Chondrocyte (in vitro differentiated cells): ENCODE data around the gene ACOT13. TPM values are rescaled to one million over a fixed set of nuclear protein-coding genes. Genes with fewer than 3 reads are reported as not detected.
A peak's percentile ranks its signal among the peaks of the same experiment; 100 is the strongest.
"Not testable (repeated sequence)": the region's sequence is repeated elsewhere in the genome, so short reads cannot be mapped to it uniquely, and the experiment has no call there.

Source experiments
- DNase-seq: peaks from one replicate; pipeline ENCODE4 v3.0.0; 2021; ENCODE audit warnings: mixed read lengths, low spot score
- H3K27ac Mint-ChIP-seq: one replicate; pipeline ENCODE4 v1.8.0; 2021; ENCODE audit warnings: mild to moderate bottlenecking, moderate library complexity, mixed read lengths; ENCODE audit not compliant: unreplicated experiment
- H3K27me3 Mint-ChIP-seq: 2 replicates; pipeline ENCODE4 v1.8.0; 2021; ENCODE audit warnings: low read depth, mixed read lengths
- H3K36me3 Mint-ChIP-seq: 2 replicates; pipeline ENCODE4 v1.8.0; 2021; ENCODE audit warnings: low read depth, mixed read lengths
- H3K4me1 Mint-ChIP-seq: 2 replicates; pipeline ENCODE4 v1.8.0; 2021; ENCODE audit warnings: low read depth, mild to moderate bottlenecking, mixed read lengths
- H3K4me3 Mint-ChIP-seq: one replicate; pipeline ENCODE4 v1.8.0; 2021; ENCODE audit warnings: mild to moderate bottlenecking, moderate library complexity, mixed read lengths; ENCODE audit not compliant: unreplicated experiment
- H3K9me3 Mint-ChIP-seq: 2 replicates; pipeline ENCODE4 v1.8.0; 2021; ENCODE audit warnings: low read depth, mixed read lengths
- total RNA-seq: library from RNA; stranded (reverse); gene quantifications from 3 replicates; pipeline ENCODE4 v1.2.1, GENCODE V29; 2021
- TF ChIP-seq, protein P1 (sequence below): fragments of 200-600 bp; sonication (generic); IDR thresholded peaks from 2 replicates; pipeline ENCODE4 v1.5.0; 2021; ENCODE audit warnings: antibody characterized with exemption, mild to moderate bottlenecking, moderate library complexity

Gene ACOT13
- total RNA-seq, 1 donor from 2014 or later = 28.4 TPM

GRCh38 chr6:24692003-24692402, 25.1 kb downstream of the ACOT13 start:
- DNase-seq = no peak
- TF ChIP-seq, protein P1, sequence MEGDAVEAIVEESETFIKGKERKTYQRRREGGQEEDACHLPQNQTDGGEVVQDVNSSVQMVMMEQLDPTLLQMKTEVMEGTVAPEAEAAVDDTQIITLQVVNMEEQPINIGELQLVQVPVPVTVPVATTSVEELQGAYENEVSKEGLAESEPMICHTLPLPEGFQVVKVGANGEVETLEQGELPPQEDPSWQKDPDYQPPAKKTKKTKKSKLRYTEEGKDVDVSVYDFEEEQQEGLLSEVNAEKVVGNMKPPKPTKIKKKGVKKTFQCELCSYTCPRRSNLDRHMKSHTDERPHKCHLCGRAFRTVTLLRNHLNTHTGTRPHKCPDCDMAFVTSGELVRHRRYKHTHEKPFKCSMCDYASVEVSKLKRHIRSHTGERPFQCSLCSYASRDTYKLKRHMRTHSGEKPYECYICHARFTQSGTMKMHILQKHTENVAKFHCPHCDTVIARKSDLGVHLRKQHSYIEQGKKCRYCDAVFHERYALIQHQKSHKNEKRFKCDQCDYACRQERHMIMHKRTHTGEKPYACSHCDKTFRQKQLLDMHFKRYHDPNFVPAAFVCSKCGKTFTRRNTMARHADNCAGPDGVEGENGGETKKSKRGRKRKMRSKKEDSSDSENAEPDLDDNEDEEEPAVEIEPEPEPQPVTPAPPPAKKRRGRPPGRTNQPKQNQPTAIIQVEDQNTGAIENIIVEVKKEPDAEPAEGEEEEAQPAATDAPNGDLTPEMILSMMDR = no peak
- no peaks in the 10 kb centered on the region for H3K27me3 Mint-ChIP-seq
- no peaks in the 10 kb centered on the region for H3K9me3 Mint-ChIP-seq
- H3K27ac Mint-ChIP-seq = no peak overlapping the region
- H3K36me3 Mint-ChIP-seq = peaks cover 3% of the 10 kb centered on the region
- H3K4me1 Mint-ChIP-seq = peaks cover 7% of the 10 kb centered on the region
- H3K4me3 Mint-ChIP-seq = no peak overlapping the region

GRCh38 chr6:24692415-24692814, 25.5 kb downstream of the ACOT13 start:
- H3K4me3 Mint-ChIP-seq = no peak overlapping the region
- H3K27ac Mint-ChIP-seq = no peak overlapping the region
- peaks cover under 1% of the 10 kb centered on the region for H3K36me3 Mint-ChIP-seq
- TF ChIP-seq, protein P1 = no peak
- H3K4me1 Mint-ChIP-seq = peaks cover 7% of the 10 kb centered on the region
- no peak for DNase-seq
- H3K9me3 Mint-ChIP-seq = no peaks in the 10 kb centered on the region
- H3K27me3 Mint-ChIP-seq = no peaks in the 10 kb centered on the region

DNA sequence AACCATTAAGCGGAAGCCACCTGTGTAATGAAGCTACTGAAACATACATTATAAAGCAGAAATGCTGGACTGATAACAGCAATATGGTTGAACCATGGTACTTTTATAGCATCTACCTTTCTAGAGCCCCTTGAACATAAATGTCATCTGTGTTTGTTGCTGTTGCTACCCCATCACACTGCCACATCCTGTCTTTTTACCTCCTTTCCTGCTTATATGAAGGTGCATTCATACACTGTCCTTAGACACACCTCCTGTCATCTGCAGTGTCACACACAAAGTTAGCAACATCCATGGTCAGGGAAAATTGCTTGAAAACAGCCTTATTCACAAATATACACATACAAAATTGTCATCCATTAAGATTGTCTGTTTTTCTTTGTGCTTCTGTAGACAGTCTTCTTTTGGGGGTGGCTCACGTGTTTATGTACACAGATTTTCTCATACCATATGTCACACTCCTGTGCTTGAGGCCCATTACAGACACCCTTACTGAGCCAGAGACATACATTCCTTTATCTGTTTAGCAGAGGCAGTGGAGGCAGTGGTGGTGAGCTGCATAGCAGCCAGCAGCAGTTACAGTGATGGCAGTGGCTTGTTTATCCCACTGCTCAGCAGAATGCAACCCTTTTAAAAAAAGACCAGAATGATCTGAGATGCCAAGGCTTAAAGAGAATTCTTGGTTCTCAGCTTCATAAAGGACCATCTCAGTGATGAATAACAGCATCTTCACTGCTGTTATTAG, 26.1 kb downstream of the ACOT13 start:
- Mint-ChIP-seq H3K9me3 (no peaks in the 10 kb centered on the region), H3K36me3 (peaks cover under 1% of the 10 kb centered on the region), H3K27me3 (no peaks in the 10 kb centered on the region), H3K4me3 (no peak overlapping the region), H3K27ac (no peak overlapping the region), H3K4me1 (peaks cover 7% of the 10 kb centered on the region)
- no peak for DNase-seq
- TF ChIP-seq, protein P1 = no peak

GRCh38 chr6:24694198-24694597, 27.3 kb downstream of the ACOT13 start:
- peaks cover 1% of the 10 kb centered on the region for H3K36me3 Mint-ChIP-seq
- no peak overlapping the region for H3K27ac Mint-ChIP-seq
- no peak for DNase-seq
- no peak overlapping the region for H3K4me3 Mint-ChIP-seq
- no peaks in the 10 kb centered on the region for H3K9me3 Mint-ChIP-seq
- TF ChIP-seq, protein P1 = no peak
- peaks cover 7% of the 10 kb centered on the region for H3K4me1 Mint-ChIP-seq
- H3K27me3 Mint-ChIP-seq = no peaks in the 10 kb centered on the region

DNA sequence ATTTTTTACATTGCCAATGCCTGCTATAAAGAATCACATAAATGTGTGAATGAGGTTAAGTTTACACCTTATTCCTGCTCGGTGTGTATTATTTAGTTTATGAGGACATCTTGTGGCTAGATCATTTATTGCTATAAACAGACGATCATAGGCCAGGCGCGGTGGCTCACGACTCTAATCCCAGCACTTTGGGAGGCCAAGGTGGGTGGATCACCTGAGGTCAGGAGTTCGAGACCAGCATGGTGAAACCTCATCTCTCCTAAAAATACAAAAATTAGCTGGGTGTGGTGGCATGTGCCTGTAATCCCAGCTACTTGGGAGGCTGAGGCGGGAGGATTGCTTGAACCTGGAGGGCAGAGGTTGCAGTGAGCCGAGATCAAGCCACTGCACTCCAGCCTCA, 28.8 kb downstream of the ACOT13 start:
- TF ChIP-seq, protein P1 = peak; percentile 87
- H3K4me3 Mint-ChIP-seq, H3K36me3 Mint-ChIP-seq, H3K27me3 Mint-ChIP-seq, DNase-seq, H3K27ac Mint-ChIP-seq, H3K4me1 Mint-ChIP-seq, H3K9me3 Mint-ChIP-seq: not testable (repeated sequence)
